GM18498 (cell line): ENCODE data around the gene SPTB.
"Not testable (repeated sequence)": the region's sequence is repeated elsewhere in the genome, so short reads cannot be mapped to it uniquely, and the experiment has no call there.

Experiments used
- ATAC-seq: cut with Tn5 transposase; IDR thresholded peaks from one replicate; pipeline ENCODE4 v1.9.1; 2021; ENCODE audit warnings: mild to moderate bottlenecking, moderate library complexity; ENCODE audit not compliant: unreplicated experiment

SPTB gene

GRCh38 chr14:64879635-64880220 is at the start of gene SPTB:
Gene SPTB, minus strand, starts transcription at chr14:64879907. Its CDS starts 56,813 bp downstream, at chr14:64823094.
- ATAC-seq: peak; percentile 70

GRCh38 chr14:64929014-64929359 is 49.3 kb upstream of the SPTB start:
- no peak for ATAC-seq

- peak; percentile 90 for ATAC-seq
These were observed 48.7 kb upstream of the SPTB start for GRCh38 chr14:64928239-64929013.

- no peak for ATAC-seq
These were observed 47.3 kb upstream of the SPTB start for GRCh38 chr14:64927031-64927430.

GRCh38 chr14:64926398-64926995 is 46.8 kb upstream of the SPTB start:
- no peak for ATAC-seq

GRCh38 chr14:64923015-64923414 is 43.3 kb upstream of the SPTB start:
- no peak for ATAC-seq

- ATAC-seq: no peak
These were observed 40.8 kb upstream of the SPTB start for GRCh38 chr14:64920465-64920864.

- no peak for ATAC-seq
These were observed 39.9 kb upstream of the SPTB start for GRCh38 chr14:64919618-64920017.

GRCh38 chr14:64919215-64919614 is 39.5 kb upstream of the SPTB start:
- no peak for ATAC-seq

GRCh38 chr14:64918216-64918615 is 38.5 kb upstream of the SPTB start:
- ATAC-seq: no peak

GRCh38 chr14:64915797-64916196 is 36.1 kb upstream of the SPTB start:
- ATAC-seq: no peak

- ATAC-seq: no peak
These were observed 35.3 kb upstream of the SPTB start for GRCh38 chr14:64915029-64915424.

- ATAC-seq: peak; percentile 98
These were observed 34.7 kb upstream of the SPTB start, which contains the start of gene CHURC1 for GRCh38 chr14:64914237-64915028. Gene CHURC1, plus strand, starts transcription at chr14:64914455. Its CDS starts 41 bp downstream, at chr14:64914496.

GRCh38 chr14:64913477-64913876 is 33.8 kb upstream of the SPTB start:
- not testable (repeated sequence) for ATAC-seq

- no peak for ATAC-seq
These were observed 32.6 kb upstream of the SPTB start for GRCh38 chr14:64912261-64912660.

- ATAC-seq: no peak
These were observed 31.3 kb upstream of the SPTB start for GRCh38 chr14:64910847-64911495.

GRCh38 chr14:64906022-64906421 is 26.3 kb upstream of the SPTB start:
- no peak for ATAC-seq

GRCh38 chr14:64899958-64900357 is 20.3 kb upstream of the SPTB start:
- ATAC-seq: no peak

- ATAC-seq: peak; percentile 67
These were observed 12.2 kb upstream of the SPTB start for GRCh38 chr14:64891839-64892375.

- ATAC-seq: no peak
These were observed 11.6 kb upstream of the SPTB start for GRCh38 chr14:64891173-64891838.
